GM18511 (cell line): ENCODE measurements around the gene SULT2B1.

Source experiments
- ATAC-seq: cut with Tn5 transposase; IDR thresholded peaks from one replicate; pipeline ENCODE4 v1.9.1; 2021; ENCODE audit warnings: mild to moderate bottlenecking, moderate library complexity; ENCODE audit not compliant: unreplicated experiment

The SULT2B1 gene

GRCh38 chr19:48646722-48647216 lies 94.8 kb downstream of the SULT2B1 start:
- ATAC-seq, result no peak

- no peak for ATAC-seq
Observed at GRCh38 chr19:48648134-48648533, 96.2 kb downstream of the SULT2B1 start.
